Stimulated activated CD8-positive, alpha-beta memory T cell treated with anti-CD3 and anti-CD28 coated beads, Interleukin-4, amount 100 ng/mL, for 48 hours (primary cell): ENCODE measurements around the gene HYAL4.
"Not testable (repeated sequence)": the region's sequence is repeated elsewhere in the genome, so short reads cannot be mapped to it uniquely, and the experiment has no call there.

Experiments
- DNase-seq: peaks from one replicate; pipeline ENCODE4 v3.0.0-alpha.2; 2020

HYAL4 gene, protein sequence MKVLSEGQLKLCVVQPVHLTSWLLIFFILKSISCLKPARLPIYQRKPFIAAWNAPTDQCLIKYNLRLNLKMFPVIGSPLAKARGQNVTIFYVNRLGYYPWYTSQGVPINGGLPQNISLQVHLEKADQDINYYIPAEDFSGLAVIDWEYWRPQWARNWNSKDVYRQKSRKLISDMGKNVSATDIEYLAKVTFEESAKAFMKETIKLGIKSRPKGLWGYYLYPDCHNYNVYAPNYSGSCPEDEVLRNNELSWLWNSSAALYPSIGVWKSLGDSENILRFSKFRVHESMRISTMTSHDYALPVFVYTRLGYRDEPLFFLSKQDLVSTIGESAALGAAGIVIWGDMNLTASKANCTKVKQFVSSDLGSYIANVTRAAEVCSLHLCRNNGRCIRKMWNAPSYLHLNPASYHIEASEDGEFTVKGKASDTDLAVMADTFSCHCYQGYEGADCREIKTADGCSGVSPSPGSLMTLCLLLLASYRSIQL

DNA sequence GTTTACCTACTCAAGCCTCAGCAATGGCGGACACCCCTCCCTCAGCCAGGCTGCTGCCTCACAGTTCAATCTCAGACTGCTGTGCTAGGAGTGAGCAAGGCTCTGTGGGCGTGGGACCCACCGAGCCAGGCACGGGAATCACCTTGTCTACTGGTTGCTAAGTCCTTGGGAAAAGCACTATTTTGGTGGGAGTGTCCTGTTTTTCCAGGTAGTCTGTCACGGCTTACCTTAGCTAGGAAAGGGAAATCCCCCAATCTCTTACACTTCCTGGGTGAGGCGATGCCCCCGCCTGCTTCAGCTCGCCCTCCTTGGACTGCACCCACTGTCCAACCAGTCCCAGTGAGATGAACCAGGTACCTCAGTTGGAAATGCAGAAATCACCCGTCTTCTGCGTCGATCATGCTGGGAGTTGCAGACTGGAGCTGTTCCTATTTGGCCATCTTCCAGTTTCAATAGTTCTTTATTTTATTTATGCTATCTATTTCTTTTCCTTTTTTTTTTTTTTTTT is at the start of gene HYAL4:
Gene HYAL4 (plus strand): TSS at position 458 of the 508 bp plus-strand sequence. CDS start 23,105 bp downstream, outside the sequence.
- no peak for DNase-seq

DNA sequence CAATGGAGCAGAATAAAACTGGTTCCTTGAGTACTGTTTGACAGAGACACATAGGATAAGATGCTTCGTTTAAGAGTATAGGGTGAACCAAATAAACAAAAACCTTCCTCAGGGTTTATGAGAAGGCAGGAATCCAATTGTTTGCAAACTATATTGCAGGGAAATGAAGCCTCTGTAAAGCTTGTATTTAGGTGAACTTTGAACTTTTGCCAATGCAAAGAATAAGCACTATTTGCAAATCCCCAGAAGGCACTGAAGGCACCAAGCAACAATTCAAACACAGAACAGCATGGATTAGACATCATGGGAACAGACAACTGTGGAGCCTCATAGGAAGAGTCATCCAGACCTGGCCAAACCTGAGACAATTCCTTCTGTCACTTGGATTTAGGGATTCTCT is 49.1 kb upstream of the HYAL4 start:
- DNase-seq = no peak

DNA sequence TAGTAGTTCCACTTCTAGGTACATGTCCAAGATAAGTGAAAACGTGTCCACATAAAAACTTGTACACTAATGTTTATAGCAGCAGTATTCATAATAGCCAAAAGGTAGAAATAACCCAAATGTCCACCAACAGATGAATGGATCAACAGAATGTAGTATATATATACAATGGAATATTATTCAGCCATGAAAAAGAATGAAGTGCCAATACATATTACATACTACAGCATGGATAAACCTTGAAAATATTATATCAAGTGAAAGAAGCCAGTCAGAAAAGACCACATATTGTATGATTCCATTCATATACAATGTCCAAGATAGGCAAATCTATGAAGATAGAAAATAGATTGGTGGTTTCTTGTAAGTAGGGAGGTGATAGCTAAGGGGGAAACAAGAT is 48.4 kb upstream of the HYAL4 start:
- DNase-seq = no peak

DNA sequence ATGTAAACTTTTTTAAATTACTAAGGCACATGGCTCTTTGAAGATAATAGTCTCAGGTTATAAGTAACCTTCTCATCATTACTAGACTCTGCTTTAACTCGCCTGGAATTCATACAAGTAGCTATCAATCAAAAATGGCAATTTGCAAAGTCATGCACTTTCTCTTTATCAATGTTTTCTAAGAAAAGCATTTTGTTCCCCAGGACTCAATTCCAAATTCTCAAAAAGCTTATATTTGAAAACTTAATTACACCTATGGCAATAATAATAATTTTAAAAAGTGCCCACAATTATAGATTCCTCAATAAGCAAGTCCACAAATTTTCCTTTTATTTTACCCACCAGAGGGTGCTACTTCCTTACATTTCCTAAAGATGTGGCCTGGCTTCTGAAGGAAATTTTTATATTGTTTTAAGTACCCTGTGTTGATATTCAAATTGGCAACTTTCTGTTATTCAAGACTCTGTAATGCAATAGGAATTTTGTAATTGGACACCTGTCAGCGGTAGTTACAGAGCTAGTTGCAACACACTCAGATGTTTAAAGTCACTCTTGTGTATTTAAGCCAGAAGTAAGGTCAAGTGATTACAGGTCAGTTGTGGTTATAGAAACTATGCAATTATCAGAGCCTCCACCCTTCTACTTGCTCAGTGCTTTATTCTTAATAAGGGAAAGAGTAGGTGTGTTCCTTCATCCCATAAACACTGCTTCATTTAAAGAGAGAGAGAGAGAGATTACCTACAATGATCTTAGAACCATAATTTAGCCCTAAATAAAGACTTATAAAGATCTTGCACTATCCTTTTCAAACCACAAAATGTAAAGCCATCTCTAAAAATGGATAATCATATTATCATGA is 47.1 kb upstream of the HYAL4 start:
- DNase-seq = no peak

DNA sequence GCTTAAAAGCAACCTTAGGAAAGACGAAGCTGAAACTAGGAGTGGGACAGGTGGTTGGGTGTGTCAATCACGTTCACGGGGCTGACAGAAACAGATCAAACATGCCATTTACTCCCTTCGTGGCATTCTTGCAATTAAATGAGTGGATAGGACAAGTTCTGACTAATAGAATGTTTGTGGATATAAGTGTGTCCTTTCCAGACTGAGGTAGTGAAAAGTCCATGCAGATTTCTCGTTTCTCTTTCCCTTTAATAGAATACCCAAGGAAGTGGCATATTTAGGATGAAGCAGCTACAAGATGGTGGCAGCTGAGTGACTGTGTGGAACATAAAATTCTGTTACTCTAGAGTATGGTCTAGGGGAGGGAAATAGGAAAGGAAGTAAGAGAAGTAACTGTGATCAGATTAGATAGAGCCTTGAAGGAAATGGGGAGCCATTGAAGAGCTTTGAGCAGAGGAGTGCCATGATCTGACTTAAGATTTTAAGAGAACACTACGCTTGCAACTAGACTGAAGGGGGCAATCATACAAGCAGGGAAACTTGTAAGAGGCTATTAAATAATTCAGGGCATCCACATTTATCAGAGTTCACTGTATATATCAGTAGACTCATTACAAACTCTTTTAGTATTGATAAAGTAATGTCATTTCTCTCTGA is 46.3 kb upstream of the HYAL4 start:
- no peak for DNase-seq

DNA sequence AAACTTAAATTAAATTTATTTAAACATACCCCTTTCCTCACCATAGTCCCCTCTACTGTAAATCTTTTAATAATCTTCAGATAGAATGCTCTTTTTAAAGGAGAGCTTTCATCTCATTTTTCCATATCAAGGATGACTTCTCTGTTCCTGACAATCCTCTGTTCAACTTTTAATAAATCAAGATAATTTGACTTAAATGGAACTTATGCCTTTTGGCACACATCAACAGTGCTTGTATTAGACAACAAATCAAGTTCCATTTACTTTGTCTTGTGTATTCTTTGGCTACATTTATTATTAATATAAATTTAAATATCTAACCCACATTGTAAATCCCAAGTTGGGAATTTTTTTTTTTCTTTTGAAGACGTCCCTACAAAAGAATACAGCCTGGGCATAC is 42.7 kb upstream of the HYAL4 start:
- no peak for DNase-seq

DNA sequence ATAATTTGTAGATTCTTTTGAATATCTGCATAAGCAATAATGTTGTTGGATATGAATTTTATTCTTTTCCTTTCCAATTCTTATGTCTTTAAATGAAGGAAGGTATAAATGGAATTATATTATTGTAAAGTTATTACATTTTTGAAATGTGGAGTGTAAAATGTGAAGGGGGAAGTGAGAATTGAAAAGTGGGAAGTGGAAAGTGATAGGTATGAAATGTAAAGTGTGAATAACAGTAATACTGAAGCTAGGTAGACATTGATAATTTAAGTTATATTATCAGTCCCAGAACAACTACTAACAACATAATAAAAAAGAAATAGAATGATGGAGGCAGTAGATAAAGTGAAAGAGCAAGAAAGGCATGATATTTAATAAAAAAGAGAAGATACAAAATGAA is 39.7 kb upstream of the HYAL4 start:
- DNase-seq = no peak

DNA sequence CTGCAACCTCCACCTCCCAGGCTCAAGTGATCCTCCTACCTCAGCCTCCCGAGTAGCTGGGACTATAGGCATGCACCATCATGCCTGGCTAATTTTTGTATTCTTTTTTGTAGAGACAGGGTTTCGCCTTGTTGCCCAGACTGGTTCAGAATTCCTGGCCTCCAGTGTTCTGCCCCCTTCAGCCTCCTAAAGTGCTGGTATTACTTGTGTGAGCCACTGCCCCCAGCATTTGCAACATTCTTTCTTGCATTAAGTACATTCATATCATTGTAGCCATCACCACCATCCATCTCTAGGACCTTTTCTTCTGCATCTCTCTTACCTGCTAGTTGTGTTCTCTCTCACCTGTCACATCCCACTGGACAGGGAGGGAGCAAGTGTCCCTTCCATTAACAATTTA is 35.5 kb upstream of the HYAL4 start:
- DNase-seq = no peak

DNA sequence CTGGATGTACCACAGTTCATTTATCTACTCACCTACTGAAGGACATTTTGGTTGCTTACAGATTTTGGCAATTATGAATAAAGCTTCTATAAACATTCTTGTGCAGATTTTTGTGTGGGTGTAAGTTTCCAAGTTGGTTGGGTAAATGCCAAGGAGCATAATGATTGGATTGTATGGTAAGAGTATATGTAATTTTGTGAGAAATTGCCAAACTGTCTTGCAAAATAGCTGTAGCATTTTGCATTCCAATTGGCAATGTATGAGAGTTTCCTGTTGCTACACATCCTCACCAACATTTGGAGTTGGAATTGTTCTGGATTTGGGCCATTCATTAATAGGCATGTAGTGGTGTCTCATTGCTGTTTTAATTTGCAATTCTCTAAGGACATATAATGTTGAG is 33.9 kb upstream of the HYAL4 start:
- no peak for DNase-seq

DNA sequence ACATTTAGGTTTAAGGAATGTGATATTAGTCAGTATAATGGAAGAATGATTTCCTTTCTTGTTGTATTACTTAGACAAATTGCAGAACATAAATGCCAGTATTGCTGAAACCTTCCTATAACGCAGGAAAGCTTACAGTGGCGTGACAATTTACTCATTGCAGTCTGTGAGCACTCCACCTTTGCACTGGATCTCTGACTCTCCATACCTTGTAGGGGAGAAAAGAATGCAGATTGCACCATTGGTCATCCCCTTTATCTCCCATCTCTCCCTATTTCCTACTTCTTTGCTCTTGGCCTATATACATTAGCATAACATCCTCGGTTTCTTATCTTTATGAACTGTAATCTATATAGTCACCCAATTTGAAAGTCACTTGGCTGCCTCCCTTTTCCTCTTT is 28.1 kb upstream of the HYAL4 start:
- DNase-seq = no peak

DNA sequence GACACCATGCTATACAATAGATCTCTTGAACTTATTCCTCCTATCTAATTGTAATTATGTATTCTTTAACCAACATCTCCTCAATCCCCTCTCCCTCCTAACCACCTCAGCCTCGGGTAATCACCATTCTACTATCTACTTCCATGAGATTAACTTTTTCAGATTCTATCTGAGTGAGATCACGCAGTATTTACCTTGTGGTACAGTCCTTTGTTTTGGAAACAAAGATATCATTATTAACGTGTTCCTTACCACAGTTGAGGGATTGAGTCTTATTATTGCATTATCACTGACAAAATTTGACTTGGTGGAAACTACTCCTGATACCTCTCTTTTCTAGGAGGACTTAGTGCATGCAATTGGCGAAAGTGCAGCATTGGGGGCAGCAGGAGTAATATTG is 26.0 kb upstream of the HYAL4 start:
- DNase-seq = no peak

DNA sequence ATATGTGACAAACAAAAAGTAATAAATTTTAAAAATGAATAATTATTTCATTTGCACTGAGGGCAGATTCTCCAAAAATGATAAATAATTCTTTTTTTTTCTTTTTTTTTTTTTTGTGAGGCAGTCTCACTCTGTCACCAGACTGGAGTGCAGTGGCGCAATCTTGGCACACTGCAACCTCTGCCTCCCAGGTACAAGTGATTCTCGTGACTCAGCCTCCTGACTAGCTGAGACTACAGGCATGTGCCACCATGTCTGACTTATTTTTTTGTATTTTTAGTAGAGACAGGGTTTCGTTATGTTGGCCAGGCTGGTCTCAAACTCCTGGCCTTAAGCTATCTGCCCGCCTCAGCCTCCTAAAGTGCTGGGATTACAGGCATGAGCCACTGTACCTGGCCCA is 25.2 kb upstream of the HYAL4 start:
- not testable (repeated sequence) for DNase-seq

DNA sequence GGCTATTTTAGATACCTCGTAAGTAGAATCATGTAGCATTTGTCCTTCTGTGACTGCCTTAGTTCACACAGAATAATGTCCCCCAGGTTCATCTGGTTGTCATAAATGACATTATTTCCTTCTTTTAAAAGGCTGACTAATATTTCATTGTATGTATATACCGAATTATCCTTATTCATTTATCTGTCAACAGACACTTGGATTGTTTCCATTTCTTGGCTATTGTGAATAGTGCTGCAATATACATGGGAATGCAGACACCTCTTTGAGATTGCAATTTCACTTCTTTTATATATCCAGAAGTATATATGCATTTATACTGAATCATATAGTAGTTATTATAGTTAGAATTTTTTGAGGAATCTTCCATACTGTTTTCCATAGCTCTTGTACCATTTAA is 24.1 kb upstream of the HYAL4 start:
- no peak for DNase-seq

DNA sequence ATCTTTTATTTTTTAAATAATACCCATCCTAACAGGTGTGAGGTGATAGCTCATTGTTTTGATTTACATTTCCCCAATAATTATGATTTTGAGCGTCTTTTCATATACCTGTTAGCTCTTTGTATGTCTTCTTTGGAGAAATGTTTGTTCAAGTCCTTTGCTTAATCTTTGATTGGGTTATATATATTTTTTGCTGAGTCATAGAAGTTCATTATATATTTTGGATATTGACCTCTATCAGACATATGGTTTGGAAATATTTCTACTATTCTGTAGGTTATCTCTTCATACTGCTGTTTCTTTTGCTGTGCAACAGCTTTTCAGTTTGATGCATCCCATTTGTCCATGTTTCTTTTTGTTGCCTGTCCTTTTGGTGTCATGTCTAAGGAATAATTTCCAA is 23.6 kb upstream of the HYAL4 start:
- no peak for DNase-seq

DNA sequence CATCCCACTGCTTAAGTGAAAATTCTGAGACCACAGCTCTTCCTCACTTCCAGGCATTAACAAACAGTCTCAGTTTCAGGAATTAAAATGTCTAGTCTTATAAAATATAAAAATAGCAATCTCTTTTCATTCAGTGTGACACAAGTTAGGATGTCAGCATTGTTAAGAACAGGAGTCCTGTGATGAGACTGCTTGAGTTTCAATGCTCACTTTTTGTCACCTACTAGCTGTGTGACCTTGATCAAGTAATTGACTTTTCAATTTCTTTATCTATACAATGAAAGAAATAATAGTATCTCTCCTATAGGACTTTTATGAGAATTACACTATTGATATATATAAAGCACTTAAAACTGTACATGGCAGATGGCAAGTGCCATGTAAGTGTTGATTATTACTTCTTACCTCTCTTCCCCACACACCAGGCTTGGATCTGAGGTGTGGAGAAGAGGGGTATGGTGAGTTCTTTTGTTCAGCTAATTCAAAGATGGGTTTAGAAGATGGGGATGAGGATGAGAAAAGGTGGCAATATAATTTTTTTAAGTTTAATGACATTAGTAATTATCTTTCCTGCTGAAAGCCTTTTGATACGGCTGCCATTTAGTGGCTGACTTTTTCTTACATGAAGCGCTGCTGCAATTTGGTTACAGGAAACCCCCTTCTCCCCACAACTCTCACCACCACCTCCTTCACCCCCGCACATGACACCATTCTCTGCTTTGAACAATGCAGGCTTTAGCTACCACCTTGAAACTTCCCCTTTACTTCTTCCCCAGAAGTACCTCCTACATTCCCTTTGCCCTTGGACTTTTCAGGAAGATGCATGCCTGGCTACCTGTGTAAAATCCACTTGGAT is 20.8 kb upstream of the HYAL4 start:
- DNase-seq = peak; percentile 63

DNA sequence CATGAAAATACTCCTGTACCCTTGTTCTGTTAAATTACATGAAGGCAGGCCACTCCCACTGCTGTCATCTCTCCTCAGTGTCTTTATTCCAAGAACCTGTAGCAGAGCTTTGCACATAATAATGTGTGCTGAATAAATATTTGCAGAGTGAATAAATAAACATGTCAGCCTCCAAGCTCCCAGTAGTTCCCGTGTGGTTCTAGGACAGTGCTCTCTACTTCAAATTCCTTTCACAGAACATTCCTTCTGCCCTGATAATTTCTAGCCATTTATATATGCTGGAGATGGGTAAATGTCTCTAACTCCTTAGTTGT is 20.3 kb upstream of the HYAL4 start:
- no peak for DNase-seq

DNA sequence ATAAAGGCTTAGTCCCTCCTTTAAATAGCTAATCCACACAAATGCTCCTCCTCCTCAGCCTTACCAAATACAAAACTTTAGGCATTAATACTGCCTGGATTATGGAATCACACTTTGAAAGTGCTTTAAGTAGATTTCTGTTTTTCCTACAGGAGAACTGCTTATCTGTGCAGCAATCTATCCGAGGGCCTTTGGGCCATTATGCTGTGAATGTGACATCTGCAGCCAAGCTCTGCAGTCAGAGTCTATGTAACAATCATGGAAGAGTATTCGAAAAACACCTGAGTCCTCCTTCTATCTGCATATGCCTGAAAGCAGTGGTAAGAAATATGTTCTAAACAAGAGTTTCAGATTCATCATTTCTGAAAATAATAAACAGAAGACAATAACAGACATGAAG is 16.2 kb upstream of the HYAL4 start:
- no peak for DNase-seq

DNA sequence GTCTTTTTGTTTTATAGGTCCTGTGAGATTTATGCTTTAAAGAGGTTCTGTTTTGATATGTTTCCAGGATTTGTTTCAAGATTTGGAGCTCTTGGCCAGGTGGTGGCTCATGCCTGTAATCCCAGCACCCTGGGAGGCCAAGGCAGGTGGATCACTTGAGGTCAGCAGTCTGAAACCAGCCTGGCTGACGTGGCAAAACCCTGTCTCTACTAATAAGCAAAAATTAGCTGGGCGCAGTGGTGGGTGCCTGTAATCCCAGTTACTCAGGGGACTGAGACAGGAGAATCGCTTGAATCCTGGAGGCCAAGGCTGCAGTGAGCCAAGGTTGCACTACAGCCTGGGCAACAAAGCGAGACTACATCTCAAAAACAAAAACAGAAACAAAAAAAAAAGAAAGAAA is 8.3 kb upstream of the HYAL4 start:
- no peak for DNase-seq

DNA sequence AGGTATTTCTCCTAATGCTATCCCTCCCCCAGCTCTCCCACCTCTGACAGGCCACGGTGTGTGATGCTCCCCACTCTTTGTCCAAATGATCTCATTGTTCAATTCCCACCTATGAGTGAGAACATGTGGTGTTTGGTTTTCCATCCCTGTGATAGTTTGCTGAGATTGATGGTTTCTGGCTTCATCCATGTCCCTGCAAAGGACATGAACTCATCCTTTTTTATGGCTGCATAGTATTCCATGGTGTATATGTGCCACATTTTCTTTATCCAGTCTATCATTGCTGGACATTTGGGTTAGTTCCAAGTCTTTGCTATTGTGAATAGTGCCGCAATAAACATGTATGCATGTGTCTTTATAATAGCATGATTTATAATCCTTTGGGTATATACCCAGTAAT is 5.9 kb upstream of the HYAL4 start:
- DNase-seq = not testable (repeated sequence)

DNA sequence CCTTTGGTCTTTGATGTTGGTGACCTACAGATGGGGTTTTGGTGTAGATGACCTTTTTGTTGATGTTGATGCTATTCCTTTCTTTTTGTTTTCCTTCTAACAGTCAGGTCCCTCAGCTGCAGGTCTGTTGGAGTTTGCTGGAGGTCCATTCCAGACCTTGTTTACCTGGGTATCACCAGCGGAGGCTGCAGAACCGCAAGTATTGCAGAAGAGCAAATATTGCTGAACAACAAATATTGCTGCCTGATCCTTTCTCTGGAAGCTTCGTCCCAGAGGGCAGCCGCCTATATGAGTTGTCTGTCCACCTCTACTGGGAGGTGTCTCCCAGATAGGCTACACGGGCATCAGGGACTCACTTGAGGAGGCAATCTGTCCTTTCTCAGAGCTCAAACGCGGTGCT is 827 bp upstream of the HYAL4 start:
- DNase-seq = not testable (repeated sequence)

DNA sequence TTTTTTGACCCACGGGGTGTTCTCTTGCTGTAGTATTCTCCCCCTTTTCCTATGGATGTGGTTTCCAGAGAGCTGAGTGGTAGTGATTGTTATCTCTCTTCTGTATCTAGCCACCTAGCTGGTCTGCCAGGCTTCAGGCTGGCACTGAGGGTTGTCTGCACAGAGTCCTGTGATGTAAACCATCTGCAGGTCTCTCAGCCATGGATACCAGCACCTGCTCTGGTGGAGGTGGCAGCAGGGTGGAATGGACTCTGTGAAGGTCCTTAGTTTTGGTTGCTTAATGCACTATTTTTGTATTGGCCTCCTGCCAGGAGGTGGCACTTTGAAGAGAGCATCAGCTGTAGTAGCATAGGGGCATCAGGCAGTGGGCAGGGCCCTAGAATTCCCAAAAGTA is 851 bp downstream of the HYAL4 start:
- DNase-seq = no peak

DNA sequence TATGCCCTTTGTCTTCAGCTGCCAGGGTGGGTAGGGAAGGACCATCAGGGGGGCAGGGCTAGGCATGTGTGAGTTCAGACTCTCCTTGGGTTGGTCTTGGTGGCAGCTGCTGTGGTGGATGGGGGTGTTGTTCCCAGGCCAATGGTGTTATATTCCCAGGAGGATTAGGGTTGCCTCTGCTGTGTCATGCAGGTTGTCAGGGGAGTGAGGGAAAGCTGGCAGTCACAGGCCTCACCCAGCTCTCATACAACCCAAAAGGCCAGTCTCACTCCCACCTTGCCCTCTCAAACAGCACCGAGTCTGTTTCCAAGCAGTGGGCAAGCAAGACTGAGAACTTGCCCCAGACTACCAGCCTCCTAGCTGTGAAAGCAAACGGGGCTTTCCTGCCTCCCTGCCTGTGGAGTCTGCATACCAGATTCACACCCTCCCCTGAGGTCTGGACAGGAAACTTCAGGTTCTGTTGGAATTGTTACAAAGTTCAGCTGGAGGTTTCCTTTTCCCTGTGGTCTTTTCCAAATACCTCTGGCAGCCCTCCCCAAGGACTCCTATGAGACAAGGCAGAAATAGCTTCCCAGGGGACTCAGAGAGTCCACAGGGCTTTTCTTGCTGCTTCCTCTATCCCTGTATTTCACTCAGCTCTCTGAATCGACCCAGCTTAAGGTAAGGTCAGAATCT is 1.4 kb downstream of the HYAL4 start:
- no peak for DNase-seq
